GM11168 (cell line): Measurements from ENCODE around the gene GH2.
"Not testable (repeated sequence)": the region's sequence is repeated elsewhere in the genome, so short reads cannot be mapped to it uniquely, and the experiment has no call there.

Experiments
- in situ Hi-C: fragments of 300-500 bp; cut with MboI; formaldehyde crosslinking; loops from one replicate; pipeline ENCODE4 v1.12.0; 2022; ENCODE audit warnings: low sequenced_read_pairs; ENCODE audit not compliant: unreplicated experiment

The GH2 gene

GRCh38 chr17:63880706-63881105 lies 1.0 kb downstream of the GH2 start:
- in situ Hi-C loops: no loop called here

DNA sequence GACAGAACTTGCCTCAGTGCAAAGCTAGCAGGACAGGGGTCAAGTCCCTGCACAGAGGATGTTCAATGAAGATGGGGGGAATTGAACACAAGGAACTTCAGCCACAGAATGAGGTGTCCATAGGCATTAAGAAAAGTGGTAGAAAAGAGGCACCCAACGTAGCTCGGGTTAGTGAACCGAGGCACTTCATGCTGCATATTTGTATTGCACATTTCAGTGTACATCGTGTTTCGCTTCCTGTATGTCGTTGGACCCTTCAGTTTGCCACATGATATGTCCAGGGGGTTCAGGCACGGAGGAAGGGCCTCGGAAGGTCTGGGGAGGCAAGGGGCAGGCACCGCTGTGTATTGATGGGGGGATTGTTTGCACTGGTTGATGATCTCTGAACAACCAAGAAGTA lies 3.3 kb downstream of the GH2 start:
- in situ Hi-C loops: not testable (repeated sequence)

GRCh38 chr17:63874693-63875092 lies 7.1 kb downstream of the GH2 start:
- in situ Hi-C loops: not testable (repeated sequence)

GRCh38 chr17:63874061-63874626 lies 7.6 kb downstream of the GH2 start:
- in situ Hi-C loops: not testable (repeated sequence)

DNA sequence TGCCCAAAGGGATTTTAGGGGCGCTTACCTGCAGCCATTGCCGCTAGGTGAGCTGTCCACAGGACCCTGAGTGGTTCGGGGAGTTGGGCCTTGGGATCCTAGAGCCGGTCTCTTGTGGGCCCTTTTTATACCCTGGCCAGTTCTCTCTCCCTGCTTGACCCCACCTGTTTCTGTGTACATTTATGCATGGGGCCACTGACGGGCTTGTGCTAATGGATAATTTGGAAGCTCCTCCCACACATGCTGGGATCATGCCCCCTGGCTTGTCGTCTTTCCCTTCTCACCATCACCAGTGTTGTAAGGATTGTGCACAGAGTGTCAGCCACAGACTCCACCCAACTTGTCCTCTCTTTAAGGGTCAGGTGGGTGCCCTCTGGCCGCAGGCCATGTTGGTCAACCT lies 8.2 kb downstream of the GH2 start, which contains the start of gene CSH2:
TSS of gene CSH2 (minus strand) at position 101 of the 400 bp plus-strand sequence. CDS start at position 38, 63 bp downstream.
- in situ Hi-C loops: not testable (repeated sequence)

DNA sequence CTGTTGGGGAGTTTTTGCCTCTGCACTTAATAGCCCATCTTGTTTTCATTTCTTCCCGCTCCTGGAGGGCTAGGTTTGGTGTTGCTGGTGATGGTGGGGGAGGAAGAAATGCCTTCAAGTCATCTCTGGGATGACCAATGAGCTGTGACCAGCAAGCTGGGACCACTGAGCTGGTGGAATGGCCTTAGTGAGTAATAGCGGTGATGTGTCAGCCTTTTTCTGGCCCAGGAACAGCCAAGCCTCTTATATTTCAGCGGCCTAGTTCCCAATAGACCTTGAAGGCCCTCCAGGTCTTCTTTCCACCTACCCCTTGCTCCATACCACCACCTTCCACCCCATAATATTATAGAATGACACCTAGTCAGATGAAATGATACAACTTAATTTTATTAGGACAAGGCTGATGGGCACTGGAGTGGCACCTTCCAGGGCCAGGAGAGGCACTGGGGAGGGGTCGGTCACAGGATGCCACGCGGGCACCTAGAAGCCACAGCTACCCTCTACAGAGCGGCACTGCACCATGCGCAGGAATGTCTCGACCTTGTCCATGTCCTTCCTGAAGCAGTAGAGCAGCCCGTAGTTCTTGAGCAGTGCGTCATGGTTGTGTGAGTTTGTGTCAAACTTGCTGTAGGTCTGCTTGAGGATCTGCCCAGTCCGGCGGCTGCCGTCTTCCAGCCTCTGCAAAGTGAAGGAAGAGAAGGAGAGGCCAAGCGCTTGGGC lies 9.9 kb downstream of the GH2 start:
- in situ Hi-C loops: not testable (repeated sequence)

DNA sequence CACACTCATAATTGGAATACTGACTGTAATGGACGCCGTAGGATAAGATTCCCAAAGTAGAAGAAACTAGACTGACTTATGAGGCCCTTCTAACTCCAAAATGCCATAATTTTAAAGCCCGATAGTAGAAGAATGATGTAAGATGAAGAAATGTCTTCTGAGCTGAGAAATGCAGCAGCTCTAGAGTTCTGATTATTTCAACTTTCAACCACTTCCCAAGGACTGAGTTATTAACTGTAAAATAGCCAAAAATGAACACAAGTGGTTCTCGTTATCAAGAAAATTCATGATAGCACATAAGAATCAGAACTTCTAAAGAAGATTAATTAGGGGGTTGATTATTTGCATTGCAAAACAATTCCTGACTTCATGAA lies 11.5 kb downstream of the GH2 start:
- in situ Hi-C loops: not testable (repeated sequence)

- in situ Hi-C loops: not testable (repeated sequence)
Measured at GRCh38 chr17:63869491-63870291, 12.1 kb downstream of the GH2 start.

GRCh38 chr17:63866625-63867024 lies 15.1 kb downstream of the GH2 start:
- in situ Hi-C loops: not testable (repeated sequence)

GRCh38 chr17:63859257-63859656 lies 22.5 kb downstream of the GH2 start:
- in situ Hi-C loops: no loop called here

DNA sequence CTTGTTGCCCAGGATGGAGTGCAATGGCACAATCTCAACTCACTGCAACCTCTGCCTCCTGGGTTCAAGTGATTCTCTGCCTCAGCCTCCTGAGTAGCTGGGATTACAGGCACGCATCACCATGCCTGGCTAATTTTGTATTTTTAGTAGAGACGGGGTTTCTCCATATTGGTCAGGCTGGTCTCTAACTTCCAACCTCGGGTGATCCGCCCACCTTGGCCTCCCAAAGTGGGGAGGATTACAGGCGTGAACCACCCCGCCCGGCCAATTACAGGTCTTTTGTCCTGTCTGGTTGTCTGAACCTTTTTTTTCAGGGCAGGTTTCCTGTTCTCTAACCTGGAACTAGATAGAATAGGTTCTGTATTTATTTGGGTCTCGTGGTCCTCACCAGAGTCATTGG lies 25.3 kb downstream of the GH2 start:
- in situ Hi-C loops: not testable (repeated sequence)

DNA sequence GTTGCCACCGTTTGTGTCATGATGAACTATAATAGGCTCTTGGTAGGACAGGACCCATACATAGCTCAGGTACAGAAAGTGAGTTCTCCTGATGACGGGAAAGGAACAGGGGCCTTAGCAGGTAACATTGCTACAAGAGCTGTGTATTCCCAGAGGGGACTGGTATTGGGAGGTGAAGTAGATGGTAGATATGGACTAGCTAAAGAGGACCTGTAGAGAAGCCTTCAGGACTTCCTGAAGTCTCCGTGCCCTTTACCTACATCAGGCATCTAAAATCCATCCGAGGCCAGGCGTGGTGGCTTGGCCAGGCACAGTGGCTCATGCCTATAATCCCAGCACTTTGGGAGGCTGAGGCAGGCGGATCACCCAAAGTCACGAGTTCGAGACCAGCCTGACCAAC lies 26.6 kb downstream of the GH2 start:
- in situ Hi-C loops: no loop called here

GRCh38 chr17:63854709-63855108 lies 27.0 kb downstream of the GH2 start:
- in situ Hi-C loops: no loop called here

DNA sequence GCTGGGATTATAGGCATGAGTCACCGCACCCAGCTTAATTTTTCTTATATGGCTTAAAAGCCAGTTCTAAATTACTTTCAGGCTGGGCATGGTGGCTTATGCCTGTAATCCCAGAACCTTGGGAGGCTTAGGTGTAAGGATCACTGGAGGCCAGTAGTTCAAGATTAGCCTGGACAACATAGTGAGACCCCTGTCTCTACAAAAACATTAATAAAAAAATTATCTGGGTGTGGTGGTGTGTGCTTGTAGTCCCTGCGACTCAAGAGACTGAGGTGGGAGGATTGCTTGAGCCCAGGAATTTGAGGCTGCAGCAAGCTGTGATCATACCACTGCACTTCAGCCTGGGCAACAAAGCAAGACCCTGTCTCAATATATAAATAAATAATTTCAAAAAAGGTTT lies 28.5 kb downstream of the GH2 start:
- in situ Hi-C loops: no loop called here

DNA sequence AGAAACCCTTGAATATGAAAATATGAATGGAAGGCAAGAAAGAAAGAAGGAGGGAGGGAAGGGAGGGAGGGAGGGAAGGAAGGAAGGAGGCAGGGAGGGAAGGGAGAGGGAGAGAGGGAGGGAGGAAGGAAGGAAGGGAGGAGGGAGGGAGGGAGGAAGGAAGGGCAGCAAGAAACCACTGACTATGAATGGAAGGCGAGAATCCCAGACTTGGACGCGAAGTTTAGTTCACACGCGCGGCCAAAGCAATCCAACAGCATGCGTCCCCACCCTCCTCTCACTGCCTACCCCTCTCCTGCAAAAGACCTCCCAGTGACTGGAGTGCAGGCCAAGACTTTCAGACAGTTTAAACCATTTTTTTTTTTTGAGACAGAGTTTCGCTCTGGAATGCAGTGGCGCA lies 31.3 kb downstream of the GH2 start:
- in situ Hi-C loops: no loop called here

GRCh38 chr17:63848834-63849689 lies 32.7 kb downstream of the GH2 start:
- in situ Hi-C loops: no loop called here

DNA sequence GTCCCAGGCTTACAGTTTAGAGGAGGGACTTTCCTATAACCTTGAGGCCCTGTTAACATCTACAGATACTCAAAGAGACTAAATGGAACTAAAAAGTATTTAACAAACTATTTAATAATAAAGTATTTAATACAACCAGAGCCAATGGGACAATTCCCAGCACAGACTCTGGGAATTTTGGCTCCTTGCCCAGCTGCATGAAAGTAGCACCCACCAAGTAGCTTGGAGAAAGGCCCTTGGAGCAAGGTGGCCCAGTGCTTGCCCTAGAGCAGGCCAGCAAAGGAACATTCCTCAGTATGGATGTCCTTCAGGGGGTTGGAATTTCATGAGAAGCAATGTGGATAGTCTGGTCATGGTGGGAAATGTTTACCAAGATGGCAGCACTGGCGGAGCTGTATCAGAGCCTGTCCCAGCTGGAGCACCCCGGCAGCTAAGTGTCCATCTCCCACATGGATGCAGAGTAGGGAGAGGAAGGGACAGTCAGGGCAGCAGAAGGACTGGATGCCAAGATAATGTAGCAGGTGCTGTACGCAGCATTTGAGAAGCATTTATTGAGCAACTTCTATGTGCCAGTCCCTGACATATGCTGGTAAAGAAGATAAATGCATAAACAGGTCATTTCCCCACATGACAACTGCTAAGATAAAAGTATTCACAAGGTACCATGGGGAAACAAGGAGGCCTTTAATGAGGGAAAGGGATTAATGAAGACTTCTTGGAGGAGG lies 34.1 kb downstream of the GH2 start:
- in situ Hi-C loops: no loop called here

DNA sequence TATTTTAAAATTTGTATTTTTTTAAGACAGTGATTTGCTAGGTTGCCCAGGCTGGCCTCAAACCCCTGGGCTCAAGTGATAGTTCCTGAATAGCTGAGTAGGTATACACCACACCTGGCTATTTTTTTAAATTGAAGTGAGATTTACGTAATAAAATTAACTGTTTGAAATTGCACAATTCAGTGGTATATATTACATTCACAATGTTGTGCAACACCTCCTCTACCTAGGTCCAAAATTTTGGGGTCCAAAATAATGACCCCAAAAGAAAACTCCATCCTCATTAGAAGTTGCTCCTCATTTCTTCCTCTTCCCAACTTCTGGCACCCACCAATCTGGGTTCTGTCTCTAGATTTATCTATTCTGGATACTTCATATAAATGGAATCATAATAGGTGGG lies 36.2 kb downstream of the GH2 start:
- in situ Hi-C loops: no loop called here

GRCh38 chr17:63843910-63844677 lies 37.6 kb downstream of the GH2 start:
- in situ Hi-C loops: no loop called here
